Peyer's patch (tissue), 4 donors: ENCODE data around the gene PATZ1. TPM values are rescaled to one million over a fixed set of nuclear protein-coding genes. Genes with fewer than 3 reads are reported as not detected.
A peak's percentile ranks its signal among the peaks of the same experiment; 100 is the strongest.

Source experiments
- DNase-seq, 3 donors: peaks; one replicate each; pipeline ENCODE4 v3.0.0-alpha.2; 2017 to 2019
- H3K27ac ChIP-seq, 4 donors: fragments of 200-600 bp; sonication (generic); one replicate each; pipeline ENCODE4 v1.5.1; 2016 to 2019
- H3K27me3 ChIP-seq, 2 donors: fragments of 200-600 bp; sonication (generic); one replicate each; pipeline ENCODE4 v1.5.1; 2019
- H3K36me3 ChIP-seq, 3 donors: fragments of 200-600 bp; sonication (generic); one replicate each; pipeline ENCODE4 v1.5.1; 2016 to 2019
- H3K4me1 ChIP-seq, 4 donors: fragments of 200-600 bp; sonication (generic); one replicate each; pipeline ENCODE4 v1.5.1; 2016 to 2019
- H3K4me3 ChIP-seq, 4 donors: fragments of 200-600 bp; sonication (generic); 1 replicate in 3 of 4; 2 replicates in 1 of 4; pipeline ENCODE4 v1.5.1; 2016 to 2019; ENCODE audit warnings: mild to moderate bottlenecking in 1 of 4
- H3K9me3 ChIP-seq, 4 donors: fragments of 200-600 bp; sonication (generic); one replicate each; pipeline ENCODE4 v1.5.1; 2016 to 2019; ENCODE audit warnings: mild to moderate bottlenecking in 1 of 4
- CTCF ChIP-seq, 6 experiments: fragments of 450-650 bp in 4 of 6; fragments of 200-600 bp in 2 of 6; sonication (generic) in 1 of 6; IDR thresholded peaks; one replicate each; pipeline ENCODE4 v1.5.1; 2017 to 2019; ENCODE audit warnings: antibody characterized with exemption in 6 of 6, mild to moderate bottlenecking in 3 of 6, moderate library complexity in 1 of 6
- POLR2A ChIP-seq, 2 donors: fragments of 450-650 bp; IDR thresholded peaks; one replicate each; pipeline ENCODE4 v1.5.1; 2017; ENCODE audit warnings: antibody characterized with exemption in 2 of 2, mild to moderate bottlenecking in 2 of 2, moderate library complexity in 2 of 2
- small RNA-seq, 2 donors: library from RNA; depleted of rRNA; stranded (forward); fragments of <200 nt; gene quantifications; one replicate each; pipeline ENCODE3, GENCODE V24; 2016
- total RNA-seq, 4 donors: library from RNA; depleted of rRNA; stranded (reverse); fragments of >200 nt; gene quantifications; one replicate each; pipeline ENCODE4 v1.1.0, GENCODE V29; 2016

The PATZ1 gene
- total RNA-seq, 4 donors from 2014 or later: 12.4 to 28.3 (median 21.2) TPM

- H3K27me3 ChIP-seq: no peaks in the 10 kb centered on the region
- DNase-seq: peak in 1 of 3 donors; percentile 53
- H3K4me3 ChIP-seq: no peak overlapping the region
- peaks cover 0 to 4% (median 1%) of the 10 kb centered on the region in 4 donors for H3K4me1 ChIP-seq
- peaks cover 0 to 83% (median 0%) of the 10 kb centered on the region in 3 donors for H3K36me3 ChIP-seq
- TF ChIP-seq POLR2A (IDR thresholded peaks at IDR 0.05): no peak
- no peak for TF ChIP-seq CTCF (IDR thresholded peaks at IDR 0.05)
- H3K9me3 ChIP-seq: no peaks in the 10 kb centered on the region
- H3K27ac ChIP-seq: peak overlapping the region; percentile 57 to 71 (median 68)
These were observed 68.0 kb downstream of the PATZ1 start for GRCh38 chr22:31278151-31278621.

DNA sequence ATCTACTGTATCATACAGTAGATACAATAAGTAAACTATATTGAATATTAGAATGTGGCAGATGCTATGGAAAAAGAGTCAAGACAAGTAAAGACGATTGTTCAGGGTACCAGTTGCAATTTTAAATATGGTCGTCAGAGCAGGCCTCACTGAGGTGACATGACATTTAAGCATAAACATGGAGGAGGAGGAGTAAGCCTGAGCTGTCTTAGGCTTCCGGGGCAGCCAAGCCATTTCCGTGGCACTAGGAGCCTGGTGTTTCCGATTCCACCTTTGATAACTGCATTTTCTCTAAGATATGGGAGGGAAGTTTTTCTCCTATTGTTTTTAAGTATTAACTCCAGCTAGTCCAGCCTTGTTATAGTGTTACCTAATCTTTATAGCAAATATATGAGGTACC lies 68.4 kb downstream of the PATZ1 start:
- TF ChIP-seq POLR2A (IDR thresholded peaks at IDR 0.05): no peak
- TF ChIP-seq CTCF (IDR thresholded peaks at IDR 0.05): no peak
- H3K36me3 ChIP-seq: peaks cover 0 to 81% (median 0%) of the 10 kb centered on the region in 3 donors
- no peaks in the 10 kb centered on the region for H3K9me3 ChIP-seq
- no peaks in the 10 kb centered on the region for H3K27me3 ChIP-seq
- peak in 1 of 3 donors; percentile 37 for DNase-seq
- H3K4me1 ChIP-seq: peaks cover 0 to 3% (median 0%) of the 10 kb centered on the region in 4 donors
- H3K4me3 ChIP-seq: no peak overlapping the region
- H3K27ac ChIP-seq: peak overlapping the region in 3 of 4 donors; percentile 68 to 71 (median 68)

DNA sequence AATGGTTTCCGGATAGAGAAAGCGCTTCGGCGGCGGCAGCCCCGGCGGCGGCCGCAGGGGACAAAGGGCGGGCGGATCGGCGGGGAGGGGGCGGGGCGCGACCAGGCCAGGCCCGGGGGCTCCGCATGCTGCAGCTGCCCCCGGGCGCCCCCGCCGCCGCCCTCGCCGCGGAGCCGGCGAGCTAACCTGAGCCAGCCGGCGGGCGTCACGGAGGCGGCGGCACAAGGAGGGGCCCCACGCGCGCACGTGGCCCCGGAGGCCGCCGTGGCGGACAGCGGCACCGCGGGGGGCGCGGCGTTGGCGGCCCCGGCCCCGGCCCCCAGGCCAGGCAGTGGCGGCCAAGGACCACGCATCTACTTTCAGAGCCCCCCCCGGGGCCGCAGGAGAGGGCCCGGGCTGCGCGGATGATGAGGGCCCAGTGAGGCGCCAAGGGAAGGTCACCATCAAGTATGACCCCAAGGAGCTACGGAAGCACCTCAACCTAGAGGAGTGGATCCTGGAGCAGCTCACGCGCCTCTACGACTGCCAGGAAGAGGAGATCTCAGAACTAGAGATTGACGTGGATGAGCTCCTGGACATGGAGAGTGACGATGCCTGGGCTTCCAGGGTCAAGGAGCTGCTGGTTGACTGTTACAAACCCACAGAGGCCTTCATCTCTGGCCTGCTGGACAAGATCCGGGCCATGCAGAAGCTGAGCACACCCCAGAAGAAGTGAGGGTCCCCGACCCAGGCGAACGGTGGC lies 69.5 kb downstream of the PATZ1 start:
- peak overlapping the region in 1 of 4 donors; percentile 5 for H3K27ac ChIP-seq
- H3K4me3 ChIP-seq: no peak overlapping the region
- peaks cover 0 to 73% (median 0%) of the 10 kb centered on the region in 3 donors for H3K36me3 ChIP-seq
- no peaks in the 10 kb centered on the region for H3K27me3 ChIP-seq
- no peaks in the 10 kb centered on the region for H3K9me3 ChIP-seq
- TF ChIP-seq CTCF (IDR thresholded peaks at IDR 0.05) (no peak), POLR2A (IDR thresholded peaks at IDR 0.05) (no peak)
- DNase-seq: peak in 1 of 3 donors; percentile 48
- peaks cover 0 to 3% (median 0%) of the 10 kb centered on the region in 4 donors for H3K4me1 ChIP-seq

Small RNA genes within 50 kb of the gene (small RNA-seq; reads per million reads assigned to genes)
- 0 reads per million in 2 donors for gene RNA5SP496
- 0 reads per million in 2 donors for gene RNU6-338P

Other genes starting within 250 kb of the PATZ1 start
- gene SELENOM, start 238.8 kb downstream of the PATZ1 start, total RNA-seq: 10 to 100 TPM; 31.4 to 89.1 (median 43.7) TPM
- gene INPP5J, start 223.4 kb downstream of the PATZ1 start, total RNA-seq: 100 to 1,000 TPM in 3 of 4 donors, 10 to 100 TPM in 1; 18.2 to 203 (median 156) TPM
- not detected for gene PLA2G3, start 205.8 kb downstream of the PATZ1 start, total RNA-seq
- gene RNF185, start 186.2 kb downstream of the PATZ1 start, total RNA-seq: 10 to 100 TPM; 34.7 to 45.9 (median 41.7) TPM
- gene LIMK2, start 134.0 kb downstream of the PATZ1 start, total RNA-seq: 100 to 1,000 TPM; 106 to 256 (median 139) TPM
- gene PIK3IP1, start 53.9 kb downstream of the PATZ1 start, total RNA-seq: 10 to 100 TPM; 23.7 to 60.2 (median 30.7) TPM
- 10 to 100 TPM; 31.3 to 84.2 (median 33.2) TPM for gene DRG1, start 53.3 kb upstream of the PATZ1 start, total RNA-seq
- gene EIF4ENIF1, start 143.5 kb upstream of the PATZ1 start, total RNA-seq: 10 to 100 TPM; 22.2 to 47.9 (median 26.2) TPM
- gene SFI1, start 150.2 kb upstream of the PATZ1 start, total RNA-seq: 100 to 1,000 TPM; 124 to 307 (median 198) TPM